BE2C (cell line): Measurements from ENCODE around the gene BHLHE23.

ENCODE experiments used
- DNase-seq: peaks from one replicate; pipeline ENCODE4 v3.0.0-alpha.2; 2020
- H3K27me3 ChIP-seq: fragments of 250-450 bp; sonication (Bioruptor Pico); 2 replicates; pipeline ENCODE4 v1.5.1; 2020; ENCODE audit warnings: mild to moderate bottlenecking
- H3K36me3 ChIP-seq: fragments of 250-450 bp; sonication (Bioruptor Pico); 2 replicates; pipeline ENCODE4 v1.5.1; 2020; ENCODE audit warnings: mild to moderate bottlenecking
- H3K4me1 ChIP-seq: fragments of 250-450 bp; sonication (Bioruptor Pico); 2 replicates; pipeline ENCODE4 v1.5.1; 2020
- H3K4me3 ChIP-seq: 2 replicates; pipeline ENCODE4 v1.5.1; 2011; ENCODE audit warnings: low read depth, low read length
- H3K9me3 ChIP-seq: fragments of 250-450 bp; sonication (Bioruptor Pico); 2 replicates; pipeline ENCODE4 v1.5.1; 2020
- CTCF ChIP-seq: IDR thresholded peaks from 2 replicates; pipeline ENCODE4 v1.5.1; 2012; ENCODE audit warnings: mild to moderate bottlenecking, low read depth, low read length

Gene BHLHE23

GRCh38 chr20:63023936-63024571 lies 17.3 kb upstream of the BHLHE23 start:
- Histone ChIP-seq H3K36me3 (no peaks in the 10 kb centered on the region), H3K4me3 (no peak overlapping the region), H3K9me3 (no peaks in the 10 kb centered on the region; the same call in 1 of the 2 replicates), H3K4me1 (no peaks in the 10 kb centered on the region; the same call in 1 of the 2 replicates), H3K27me3 (peaks cover 60% of the 10 kb centered on the region)
- peak; percentile 3 for DNase-seq
- TF ChIP-seq CTCF = no peak

DNA sequence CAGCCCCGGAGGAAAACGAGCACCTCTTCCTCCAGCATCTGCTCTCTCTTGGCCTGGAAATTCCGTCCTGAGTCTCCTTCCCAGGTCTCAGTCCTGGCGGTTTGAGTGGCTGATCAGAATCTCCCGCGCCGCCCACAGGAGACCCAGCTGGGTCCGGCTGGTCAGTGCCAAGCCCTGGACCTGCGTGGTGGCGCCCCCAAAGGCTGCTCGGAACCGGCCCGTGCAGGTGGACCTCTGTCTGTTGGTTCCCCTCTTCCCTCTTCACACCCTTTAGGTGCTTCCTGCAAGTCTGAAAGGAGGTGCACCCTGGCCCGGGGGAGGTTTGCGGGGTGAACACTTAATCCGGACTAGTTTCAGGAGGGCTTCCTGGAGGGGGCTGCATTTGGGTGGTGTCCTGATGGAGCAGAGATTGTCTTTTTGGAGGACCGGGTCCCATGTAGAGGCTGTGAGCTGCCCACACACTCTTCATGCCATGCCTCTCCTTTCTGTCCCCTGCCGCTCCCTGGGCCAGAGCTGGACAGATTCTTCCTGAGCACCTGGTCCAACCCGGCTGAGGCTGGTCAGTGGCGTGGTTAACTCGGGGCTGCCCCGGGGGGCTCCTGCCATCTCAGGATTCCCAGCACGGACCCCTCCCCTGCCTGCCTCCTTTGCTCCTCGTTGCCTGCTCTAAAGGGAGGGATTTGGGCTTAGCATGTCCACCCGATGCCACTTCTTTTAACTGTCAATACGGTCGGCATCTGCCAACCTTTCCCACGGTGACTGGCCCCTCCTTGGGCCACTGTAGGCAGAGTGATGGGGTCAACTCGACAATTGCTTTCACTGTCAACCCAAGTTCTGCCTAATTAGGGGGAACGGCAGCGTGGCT lies 16.5 kb upstream of the BHLHE23 start:
- peak; percentile 9 for DNase-seq
- Histone ChIP-seq H3K4me1 (no peaks in the 10 kb centered on the region; the same call in 1 of the 2 replicates), H3K27me3 (peaks cover 62% of the 10 kb centered on the region), H3K36me3 (no peaks in the 10 kb centered on the region), H3K4me3 (no peak overlapping the region), H3K9me3 (no peaks in the 10 kb centered on the region; the same call in 1 of the 2 replicates)
- TF ChIP-seq CTCF = no peak

GRCh38 chr20:63022501-63022900 lies 15.7 kb upstream of the BHLHE23 start:
- no peaks in the 10 kb centered on the region; the same call in 1 of the 2 replicates for H3K9me3 ChIP-seq
- no peaks in the 10 kb centered on the region for H3K36me3 ChIP-seq
- no peaks in the 10 kb centered on the region; the same call in 1 of the 2 replicates for H3K4me1 ChIP-seq
- H3K27me3 ChIP-seq = peaks cover 65% of the 10 kb centered on the region
- H3K4me3 ChIP-seq = no peak overlapping the region
- no peak for DNase-seq
- no peak for TF ChIP-seq CTCF

DNA sequence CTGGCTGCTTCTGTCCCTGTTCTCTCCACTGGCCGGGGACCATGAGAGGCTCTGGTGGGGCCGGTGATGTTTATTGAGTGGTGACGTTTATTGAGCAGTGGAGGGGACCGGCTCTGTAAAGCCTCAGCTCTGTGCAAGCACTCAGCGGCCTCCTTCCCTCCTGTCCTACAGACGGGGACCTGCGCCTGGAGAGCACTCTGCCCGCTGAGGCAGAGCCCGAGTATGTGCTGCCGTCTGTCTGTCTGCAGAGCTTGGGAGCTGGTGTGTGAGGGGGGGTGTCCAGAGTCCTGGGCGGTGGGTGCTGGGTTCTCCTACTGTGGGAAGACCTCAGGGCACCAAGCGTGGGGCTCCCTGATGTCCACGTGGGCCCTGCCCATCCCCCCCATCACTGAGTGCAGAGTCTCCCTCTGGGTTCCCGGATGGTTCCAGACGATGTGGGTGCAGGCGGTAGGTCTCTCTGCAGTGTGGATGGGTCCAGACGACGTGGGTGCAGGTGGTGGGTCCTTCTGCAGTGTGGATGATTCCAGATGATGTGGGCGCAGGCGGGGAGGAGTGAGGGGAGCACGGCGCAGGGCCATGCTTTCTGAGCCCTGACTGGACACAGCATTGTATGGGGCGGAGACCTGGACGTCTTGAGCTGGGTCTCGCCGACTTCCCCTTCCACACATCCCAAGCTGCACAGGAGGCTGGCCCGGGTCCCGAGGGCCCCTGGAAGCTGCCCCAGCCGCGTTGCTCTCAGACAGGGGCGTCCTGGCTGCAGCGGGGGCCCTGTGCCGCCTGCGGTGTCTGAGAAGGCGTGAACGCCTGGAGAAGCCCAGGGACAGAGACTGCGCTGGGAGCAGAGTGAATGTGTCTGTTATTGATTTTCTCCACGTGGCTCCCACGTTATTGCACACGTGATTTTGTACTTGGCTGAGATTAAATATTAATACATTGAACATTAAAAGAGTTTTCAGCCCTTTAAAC lies 14.9 kb upstream of the BHLHE23 start:
- no peak overlapping the region for H3K4me3 ChIP-seq
- no peak for DNase-seq
- peaks cover 70% of the 10 kb centered on the region for H3K27me3 ChIP-seq
- no peak for TF ChIP-seq CTCF
- no peaks in the 10 kb centered on the region for H3K9me3 ChIP-seq
- H3K36me3 ChIP-seq = no peaks in the 10 kb centered on the region
- H3K4me1 ChIP-seq = no peaks in the 10 kb centered on the region; the same call in 1 of the 2 replicates

DNA sequence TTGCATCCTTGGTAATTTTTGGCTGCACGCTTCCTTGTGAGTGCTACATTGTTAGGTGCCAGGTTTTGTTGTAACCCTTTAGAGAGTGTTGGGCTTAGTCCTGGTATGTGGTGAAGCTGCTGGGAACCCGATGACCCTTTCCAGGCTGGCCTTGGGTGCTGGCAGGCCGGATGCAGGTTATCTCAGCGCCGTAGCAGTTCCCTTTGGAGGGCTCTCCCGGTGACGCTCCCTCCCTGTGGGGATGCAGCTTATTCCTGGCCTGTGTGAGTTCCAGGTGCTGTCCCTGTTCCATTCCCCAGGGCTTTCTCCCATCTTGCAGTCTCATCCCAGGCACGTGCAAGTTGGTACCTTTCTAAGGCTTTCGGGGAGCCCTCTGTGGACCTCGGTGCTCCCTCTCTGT lies 13.9 kb upstream of the BHLHE23 start:
- no peak for TF ChIP-seq CTCF
- Histone ChIP-seq H3K4me1 (no peaks in the 10 kb centered on the region; the same call in 1 of the 2 replicates), H3K27me3 (peaks cover 75% of the 10 kb centered on the region), H3K9me3 (no peaks in the 10 kb centered on the region), H3K4me3 (no peak overlapping the region), H3K36me3 (no peaks in the 10 kb centered on the region)
- DNase-seq = no peak
